MM.1S (cell line): Measurements from ENCODE around the gene RUNX2.

Source experiments
- DNase-seq: peaks from one replicate; pipeline ENCODE4 v3.0.0-alpha.2; 2015
- H2AFZ ChIP-seq: fragments of 300-600 bp; sonication (generic); 2 replicates; pipeline ENCODE4 v1.6.0; 2016; ENCODE audit warnings: antibody characterized with exemption, low read length
- H3F3A ChIP-seq: fragments of 300-600 bp; sonication (generic); 2 replicates; pipeline ENCODE4 v1.6.1; 2016; ENCODE audit warnings: mild to moderate bottlenecking, antibody characterized with exemption, low read length, moderate library complexity, mixed read lengths; ENCODE audit not compliant: insufficient read depth
- H3K27ac ChIP-seq: fragments of 300-600 bp; sonication (generic); 2 replicates; pipeline ENCODE4 v1.5.1; 2016; ENCODE audit warnings: mild to moderate bottlenecking, low read length
- H3K27me3 ChIP-seq: fragments of 300-600 bp; sonication (generic); replicated peaks from 2 replicates; pipeline ENCODE4 v1.6.0; 2016; ENCODE audit warnings: low read length; ENCODE audit not compliant: insufficient read depth
- H3K36me3 ChIP-seq: fragments of 300-600 bp; sonication (generic); replicated peaks from 2 replicates; pipeline ENCODE4 v1.6.1; 2016; ENCODE audit warnings: mild to moderate bottlenecking, low read length, mixed read lengths; ENCODE audit not compliant: insufficient read depth
- H3K4me1 ChIP-seq: fragments of 300-600 bp; sonication (generic); 2 replicates; pipeline ENCODE4 v1.6.1; 2016; ENCODE audit warnings: low read length, mixed read lengths
- H3K4me2 ChIP-seq: fragments of 300-600 bp; sonication (generic); 2 replicates; pipeline ENCODE4 v1.6.0; 2016; ENCODE audit warnings: low read depth, low read length
- H3K4me3 ChIP-seq: fragments of 300-600 bp; sonication (generic); 2 replicates; pipeline ENCODE4 v1.5.1; 2016; ENCODE audit warnings: low read length, mixed read lengths
- H3K79me2 ChIP-seq: fragments of 300-600 bp; sonication (generic); 2 replicates; pipeline ENCODE4 v1.6.1; 2016; ENCODE audit warnings: mixed run types, low read length, mixed read lengths
- H3K9ac ChIP-seq: fragments of 300-600 bp; sonication (generic); 2 replicates; pipeline ENCODE4 v1.6.1; 2016; ENCODE audit warnings: low read length, mixed read lengths
- H3K9me2 ChIP-seq: fragments of 300-600 bp; sonication (generic); replicated peaks from 2 replicates; pipeline ENCODE4 v1.6.1; 2016; ENCODE audit warnings: mild to moderate bottlenecking, low read length, mixed read lengths; ENCODE audit not compliant: insufficient read depth
- H3K9me3 ChIP-seq: fragments of 300-600 bp; sonication (generic); replicated peaks from 2 replicates; pipeline ENCODE4 v1.6.1; 2016; ENCODE audit warnings: mild to moderate bottlenecking, low read length, mixed read lengths; ENCODE audit not compliant: insufficient read depth
- H4K20me1 ChIP-seq: fragments of 300-600 bp; sonication (generic); 2 replicates; pipeline ENCODE4 v1.6.1; 2016; ENCODE audit warnings: mild to moderate bottlenecking, low read length, moderate library complexity, mixed read lengths; ENCODE audit not compliant: insufficient read depth
- EZH2 ChIP-seq: fragments of 300-600 bp; sonication (generic); optimal IDR thresholded peaks from 2 replicates; pipeline ENCODE3; 2017; ENCODE audit warnings: low read depth, mild to moderate bottlenecking, antibody characterized with exemption, low read length, mixed read lengths
- EZH2phosphoT487 ChIP-seq: fragments of 300-600 bp; sonication (generic); IDR thresholded peaks from 2 replicates; pipeline ENCODE4 v1.6.1; 2018; ENCODE audit warnings: antibody characterized with exemption, low read length
- TF ChIP-seq, protein P1 (sequence below): fragments of 300-600 bp; sonication (generic); IDR thresholded peaks from 2 replicates; pipeline ENCODE4 v1.5.1; 2016; ENCODE audit warnings: antibody characterized with exemption, low read length, mixed read lengths

The RUNX2 gene

GRCh38 chr6:45631396-45631795, 303.3 kb downstream of the RUNX2 start:
- no peaks in the 10 kb centered on the region for H3F3A ChIP-seq
- H3K79me2 ChIP-seq: no peaks in the 10 kb centered on the region
- DNase-seq: no peak
- no peak overlapping the region for H3K4me3 ChIP-seq
- no peak overlapping the region for H3K9ac ChIP-seq
- TF ChIP-seq EZH2phosphoT487 (no peak), EZH2 (no peak)
- TF ChIP-seq, protein P1, sequence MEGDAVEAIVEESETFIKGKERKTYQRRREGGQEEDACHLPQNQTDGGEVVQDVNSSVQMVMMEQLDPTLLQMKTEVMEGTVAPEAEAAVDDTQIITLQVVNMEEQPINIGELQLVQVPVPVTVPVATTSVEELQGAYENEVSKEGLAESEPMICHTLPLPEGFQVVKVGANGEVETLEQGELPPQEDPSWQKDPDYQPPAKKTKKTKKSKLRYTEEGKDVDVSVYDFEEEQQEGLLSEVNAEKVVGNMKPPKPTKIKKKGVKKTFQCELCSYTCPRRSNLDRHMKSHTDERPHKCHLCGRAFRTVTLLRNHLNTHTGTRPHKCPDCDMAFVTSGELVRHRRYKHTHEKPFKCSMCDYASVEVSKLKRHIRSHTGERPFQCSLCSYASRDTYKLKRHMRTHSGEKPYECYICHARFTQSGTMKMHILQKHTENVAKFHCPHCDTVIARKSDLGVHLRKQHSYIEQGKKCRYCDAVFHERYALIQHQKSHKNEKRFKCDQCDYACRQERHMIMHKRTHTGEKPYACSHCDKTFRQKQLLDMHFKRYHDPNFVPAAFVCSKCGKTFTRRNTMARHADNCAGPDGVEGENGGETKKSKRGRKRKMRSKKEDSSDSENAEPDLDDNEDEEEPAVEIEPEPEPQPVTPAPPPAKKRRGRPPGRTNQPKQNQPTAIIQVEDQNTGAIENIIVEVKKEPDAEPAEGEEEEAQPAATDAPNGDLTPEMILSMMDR: no peak
- no peaks in the 10 kb centered on the region for H3K27me3 ChIP-seq
- H3K36me3 ChIP-seq: no peaks in the 10 kb centered on the region
- H3K9me3 ChIP-seq: no peaks in the 10 kb centered on the region
- no peak overlapping the region for H3K4me2 ChIP-seq
- H4K20me1 ChIP-seq: no peaks in the 10 kb centered on the region
- no peak overlapping the region for H3K27ac ChIP-seq
- H2AFZ ChIP-seq: no peak overlapping the region
- no peaks in the 10 kb centered on the region for H3K9me2 ChIP-seq
- no peaks in the 10 kb centered on the region for H3K4me1 ChIP-seq

DNA sequence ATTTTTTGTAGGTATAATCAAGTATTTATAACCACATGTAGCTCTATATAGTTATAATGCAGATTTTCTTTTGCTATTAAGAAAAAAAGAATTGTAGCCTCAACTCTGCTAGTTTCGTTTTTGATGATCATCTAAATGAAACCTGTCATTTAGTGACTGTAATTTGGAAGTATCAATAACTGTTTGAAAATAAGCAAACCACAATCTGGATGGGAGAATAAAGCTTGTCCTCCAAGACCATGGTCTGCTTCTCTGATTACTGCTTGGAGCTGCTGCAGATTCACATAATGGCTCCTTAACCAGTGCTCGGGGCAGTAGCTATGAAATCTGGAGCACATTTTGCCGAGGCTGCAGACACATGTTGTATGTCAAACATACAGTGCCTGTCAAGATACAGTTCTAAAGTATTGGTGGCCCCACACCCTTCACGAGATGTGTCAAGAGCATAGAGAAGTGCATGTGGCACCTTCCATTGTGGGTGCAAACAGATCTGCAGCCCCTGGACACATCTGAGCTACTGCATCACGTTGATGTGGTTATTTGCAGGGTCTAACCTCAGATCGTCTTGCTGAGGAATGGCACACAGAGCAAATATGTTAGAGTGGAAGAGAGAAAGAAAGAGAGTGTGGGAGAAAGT, 305.3 kb downstream of the RUNX2 start:
- H3K79me2 ChIP-seq: no peaks in the 10 kb centered on the region
- no peaks in the 10 kb centered on the region for H3K9me3 ChIP-seq
- no peak overlapping the region for H3K9ac ChIP-seq
- H3K9me2 ChIP-seq: no peaks in the 10 kb centered on the region
- no peaks in the 10 kb centered on the region for H3K27me3 ChIP-seq
- no peak overlapping the region for H3K4me3 ChIP-seq
- H3K4me1 ChIP-seq: no peaks in the 10 kb centered on the region
- H3K4me2 ChIP-seq: no peak overlapping the region
- H3K36me3 ChIP-seq: no peaks in the 10 kb centered on the region
- H3F3A ChIP-seq: no peaks in the 10 kb centered on the region
- no peak overlapping the region for H3K27ac ChIP-seq
- H4K20me1 ChIP-seq: no peaks in the 10 kb centered on the region
- no peak overlapping the region for H2AFZ ChIP-seq
- no peak for TF ChIP-seq EZH2phosphoT487
- TF ChIP-seq, protein P1: no peak
- no peak for TF ChIP-seq EZH2
- DNase-seq: no peak

- H3K9me3 ChIP-seq: no peaks in the 10 kb centered on the region
- no peak overlapping the region for H3K9ac ChIP-seq
- H3K4me1 ChIP-seq: no peaks in the 10 kb centered on the region
- no peaks in the 10 kb centered on the region for H3F3A ChIP-seq
- H2AFZ ChIP-seq: no peak overlapping the region
- no peaks in the 10 kb centered on the region for H3K9me2 ChIP-seq
- H3K27ac ChIP-seq: no peak overlapping the region
- no peak overlapping the region for H3K4me2 ChIP-seq
- H4K20me1 ChIP-seq: no peaks in the 10 kb centered on the region
- H3K27me3 ChIP-seq: no peaks in the 10 kb centered on the region
- H3K4me3 ChIP-seq: no peak overlapping the region
- no peak for DNase-seq
- no peaks in the 10 kb centered on the region for H3K79me2 ChIP-seq
- no peak for TF ChIP-seq EZH2
- TF ChIP-seq, protein P1: no peak
- no peak for TF ChIP-seq EZH2phosphoT487
- no peaks in the 10 kb centered on the region for H3K36me3 ChIP-seq
Observed at GRCh38 chr6:45634231-45634630, 306.1 kb downstream of the RUNX2 start.
